Testis (tissue), 2 donors: ENCODE data around the gene ALKBH1.

Experiments
- POLR2A ChIP-seq: fragments of 450-650 bp; IDR thresholded peaks from one replicate; pipeline ENCODE4 v1.6.1; 2017; ENCODE audit warnings: antibody characterized with exemption, mild to moderate bottlenecking, moderate library complexity
- TF ChIP-seq, protein P1 (sequence below), 3 experiments: fragments of 450-650 bp in 2 of 3; fragments of 200-600 bp in 1 of 3; sonication (generic) in 1 of 3; IDR thresholded peaks; one replicate each; pipeline ENCODE4 v1.5.1; 2016 to 2019; ENCODE audit warnings: antibody characterized with exemption in 3 of 3, mild to moderate bottlenecking in 2 of 3, moderate library complexity in 1 of 3

DNA sequence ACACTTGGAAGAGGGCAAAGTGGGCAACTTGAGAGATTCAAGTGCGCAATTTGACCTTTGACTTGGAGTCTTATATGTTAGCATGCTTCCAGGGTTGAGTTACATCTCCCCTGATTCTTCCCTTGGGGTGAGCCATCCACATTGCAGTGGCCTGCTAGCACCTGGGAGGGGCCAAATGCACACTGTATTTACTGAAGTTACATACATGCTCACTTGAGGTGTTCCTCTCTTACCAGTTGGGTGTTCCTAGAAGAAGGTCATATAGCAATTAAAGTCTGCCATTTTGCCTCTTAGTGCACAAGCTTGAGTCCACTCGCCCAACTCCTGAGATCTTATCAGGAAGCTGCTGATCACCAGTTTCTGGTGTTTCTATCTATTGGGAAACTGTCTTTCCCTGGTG is 77.7 kb downstream of the ALKBH1 start:
- TF ChIP-seq, protein P1, sequence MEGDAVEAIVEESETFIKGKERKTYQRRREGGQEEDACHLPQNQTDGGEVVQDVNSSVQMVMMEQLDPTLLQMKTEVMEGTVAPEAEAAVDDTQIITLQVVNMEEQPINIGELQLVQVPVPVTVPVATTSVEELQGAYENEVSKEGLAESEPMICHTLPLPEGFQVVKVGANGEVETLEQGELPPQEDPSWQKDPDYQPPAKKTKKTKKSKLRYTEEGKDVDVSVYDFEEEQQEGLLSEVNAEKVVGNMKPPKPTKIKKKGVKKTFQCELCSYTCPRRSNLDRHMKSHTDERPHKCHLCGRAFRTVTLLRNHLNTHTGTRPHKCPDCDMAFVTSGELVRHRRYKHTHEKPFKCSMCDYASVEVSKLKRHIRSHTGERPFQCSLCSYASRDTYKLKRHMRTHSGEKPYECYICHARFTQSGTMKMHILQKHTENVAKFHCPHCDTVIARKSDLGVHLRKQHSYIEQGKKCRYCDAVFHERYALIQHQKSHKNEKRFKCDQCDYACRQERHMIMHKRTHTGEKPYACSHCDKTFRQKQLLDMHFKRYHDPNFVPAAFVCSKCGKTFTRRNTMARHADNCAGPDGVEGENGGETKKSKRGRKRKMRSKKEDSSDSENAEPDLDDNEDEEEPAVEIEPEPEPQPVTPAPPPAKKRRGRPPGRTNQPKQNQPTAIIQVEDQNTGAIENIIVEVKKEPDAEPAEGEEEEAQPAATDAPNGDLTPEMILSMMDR (IDR thresholded peaks at IDR 0.05) = no peak
- TF ChIP-seq POLR2A = no peak
